Endodermal cell (in vitro differentiated cells): Measurements from ENCODE around the gene CCDC142. TPM values are rescaled to one million over a fixed set of nuclear protein-coding genes. Genes with fewer than 3 reads are reported as not detected.
A peak's percentile ranks its signal among the peaks of the same experiment; 100 is the strongest.

ENCODE experiments used
- DNase-seq: peaks from one replicate; pipeline ENCODE4 v3.0.0-alpha.2; 2017
- H3K27ac ChIP-seq: 2 replicates; pipeline ENCODE4 v1.5.1; 2013; ENCODE audit warnings: mild to moderate bottlenecking, low read depth, low read length, moderate library complexity
- H3K27me3 ChIP-seq: 2 replicates; pipeline ENCODE4 v1.6.1; 2013; ENCODE audit warnings: mild to moderate bottlenecking, low read length, moderate library complexity; ENCODE audit not compliant: insufficient read depth, control insufficient read depth, poor library complexity, severe bottlenecking
- H3K36me3 ChIP-seq: 2 replicates; pipeline ENCODE4 v1.7.0; 2013; ENCODE audit warnings: mild to moderate bottlenecking, low read length, moderate library complexity; ENCODE audit not compliant: control insufficient read depth, insufficient read depth
- H3K4me1 ChIP-seq: one replicate; pipeline ENCODE4 v1.7.0; 2013; ENCODE audit warnings: low read length; ENCODE audit not compliant: control insufficient read depth, insufficient read depth
- H3K4me3 ChIP-seq: 2 replicates; pipeline ENCODE4 v1.5.1; 2013; ENCODE audit warnings: mild to moderate bottlenecking, low read length, moderate library complexity
- H3K9ac ChIP-seq: 2 replicates; pipeline ENCODE4 v1.6.1; 2013; ENCODE audit warnings: mild to moderate bottlenecking, low read length, moderate library complexity; ENCODE audit not compliant: poor library complexity, severe bottlenecking; ENCODE audit errors: extremely low read depth
- H3K9me3 ChIP-seq: 2 replicates; pipeline ENCODE4 v1.6.1; 2013; ENCODE audit warnings: mild to moderate bottlenecking, low read length, moderate library complexity; ENCODE audit not compliant: control insufficient read depth
- H3K27ac Mint-ChIP-seq: 2 replicates; pipeline ENCODE4 v1.8.0; 2020; ENCODE audit warnings: mixed read lengths
- H3K27me3 Mint-ChIP-seq: 2 replicates; pipeline ENCODE4 v1.8.0; 2021; ENCODE audit warnings: mild to moderate bottlenecking, mixed read lengths; ENCODE audit not compliant: insufficient read depth
- H3K36me3 Mint-ChIP-seq: 2 replicates; pipeline ENCODE4 v1.8.0; 2020; ENCODE audit warnings: low read depth, mixed read lengths
- H3K4me1 Mint-ChIP-seq: 2 replicates; pipeline ENCODE4 v1.8.0; 2020; ENCODE audit warnings: mixed read lengths
- H3K4me3 Mint-ChIP-seq: 2 replicates; pipeline ENCODE4 v1.8.0; 2020; ENCODE audit warnings: mild to moderate bottlenecking, moderate library complexity, mixed read lengths
- H3K9me3 Mint-ChIP-seq: 2 replicates; pipeline ENCODE4 v1.8.0; 2020; ENCODE audit warnings: mild to moderate bottlenecking, mixed read lengths
- CTCF ChIP-seq: fragments of 200-600 bp; sonication (generic); conservative IDR thresholded peaks from 2 replicates; pipeline ENCODE4 v1.5.0; 2021; ENCODE audit warnings: antibody characterized with exemption, mild to moderate bottlenecking
- WGBS, 2 experiments: methylation state at CpG; one replicate each; pipeline versions ENCODE4 v1.1.5 to v1.1.7; 2013; ENCODE audit warnings: missing lambda C conversion rate in 2 of 2, mixed read lengths in 1 of 2; ENCODE audit not compliant: insufficient coverage in 1 of 2, insufficient read length in 1 of 2; 5-methylcytosine and 5-hydroxymethylcytosine counted together
- total RNA-seq, 2 donors: library from RNA; stranded (reverse); fragmentation: NEBNext Ultra II Directional in 1 of 2; extraction: Animal tissue kit (Norgen Biotek cat#: 25700) in 1 of 2; gene quantifications; 2 replicates in 1 of 2; 3 replicates in 1 of 2; pipeline ENCODE4 v1.2.1, GENCODE V29; 2021

The CCDC142 gene
- total RNA-seq, 2 donors from 2014 or later, result 19.0 to 24.7 TPM

GRCh38 chr2:74428675-74429074 is 54.1 kb downstream of the CCDC142 start:
- H3K4me3 Mint-ChIP-seq, result no peak overlapping the region
- 92% methylated on average over 5 of the region's 5 CpGs; no CpG with 5 or more reads in 1 of the 2 experiments for WGBS, 2 experiments
- H3K36me3 Mint-ChIP-seq, result peaks cover 69% of the 10 kb centered on the region
- no peak for DNase-seq
- no peak for TF ChIP-seq CTCF
- H3K4me1 ChIP-seq, result peaks cover 17% of the 10 kb centered on the region
- H3K27ac ChIP-seq, result no peak overlapping the region
- H3K27ac Mint-ChIP-seq, result peak overlapping the region; percentile 45
- no peaks in the 10 kb centered on the region for H3K27me3 ChIP-seq
- no peaks in the 10 kb centered on the region for H3K9me3 Mint-ChIP-seq
- H3K9ac ChIP-seq, result no peak overlapping the region
- no peaks in the 10 kb centered on the region for H3K27me3 Mint-ChIP-seq
- no peak overlapping the region for H3K4me3 ChIP-seq
- peaks cover 84% of the 10 kb centered on the region for H3K36me3 ChIP-seq
- H3K4me1 Mint-ChIP-seq, result peaks cover 37% of the 10 kb centered on the region
- no peaks in the 10 kb centered on the region for H3K9me3 ChIP-seq

- H3K36me3 Mint-ChIP-seq, result peaks cover 64% of the 10 kb centered on the region
- Histone ChIP-seq H3K27me3 (no peaks in the 10 kb centered on the region), H3K9ac (no peak overlapping the region), H3K27ac (no peak overlapping the region), H3K4me3 (no peak overlapping the region), H3K9me3 (no peaks in the 10 kb centered on the region), H3K36me3 (peaks cover 80% of the 10 kb centered on the region), H3K4me1 (peaks cover 17% of the 10 kb centered on the region)
- peak; percentile 65 for DNase-seq
- H3K27ac Mint-ChIP-seq, result peak overlapping the region; percentile 63
- H3K4me3 Mint-ChIP-seq, result no peak overlapping the region
- peaks cover 8% of the 10 kb centered on the region for H3K27me3 Mint-ChIP-seq
- 82 to 89% methylated on average over 3 of the region's 3 CpGs for WGBS, 2 experiments
- peak; percentile 40 for TF ChIP-seq CTCF
- no peaks in the 10 kb centered on the region for H3K9me3 Mint-ChIP-seq
- H3K4me1 Mint-ChIP-seq, result peaks cover 37% of the 10 kb centered on the region
Measured at GRCh38 chr2:74427551-74427950, 55.2 kb downstream of the CCDC142 start.

- peaks cover 13% of the 10 kb centered on the region for H3K27me3 Mint-ChIP-seq
- 73 to 100% methylated on average over 2 to 14 of the region's 14 CpGs for WGBS, 2 experiments
- TF ChIP-seq CTCF, result no peak
- Histone ChIP-seq H3K4me3 (no peak overlapping the region), H3K4me1 (peaks cover 17% of the 10 kb centered on the region), H3K9me3 (no peaks in the 10 kb centered on the region), H3K36me3 (peaks cover 68% of the 10 kb centered on the region), H3K27me3 (no peaks in the 10 kb centered on the region), H3K27ac (peak overlapping the region; percentile 27), H3K9ac (no peak overlapping the region)
- peaks cover 37% of the 10 kb centered on the region for H3K4me1 Mint-ChIP-seq
- peak overlapping the region; percentile 63 for H3K27ac Mint-ChIP-seq
- peaks cover 53% of the 10 kb centered on the region for H3K36me3 Mint-ChIP-seq
- peak overlapping the region; percentile 19 for H3K4me3 Mint-ChIP-seq
- H3K9me3 Mint-ChIP-seq, result no peaks in the 10 kb centered on the region
- DNase-seq, result peak; percentile 82
Measured at GRCh38 chr2:74426181-74426758, 56.5 kb downstream of the CCDC142 start.
